GM12878 (cell line): ENCODE measurements around the gene PITPNM3. TPM values are rescaled to one million over a fixed set of nuclear protein-coding genes. Genes with fewer than 3 reads are reported as not detected.

Experiments used
- ATAC-seq: fragments of 200-7000 bp; cut with Tn5 transposase; 3 replicates; pipeline ENCODE4 v1.9.1; 2020; ENCODE audit warnings: mild to moderate bottlenecking, moderate library complexity
- BruUV-seq: library from RNA; stranded (reverse); fragments of 400-500 nt; replicated peaks from 2 replicates; lab custom pipeline; 2021; lab: Mats Ljungman, UMichigan
- CTCF ChIA-PET: fragments of 300-600 bp; sonication (Branson Sonifier 250); formaldehyde crosslinking; extraction: SDS; loops from one replicate; lab custom pipeline; 2021; ENCODE audit warnings: inconsistent platforms; lab: Yijun Ruan, JAX
- POLR2A ChIA-PET: fragments of 350-600 bp; formaldehyde crosslinking; extraction: SDS; loops from one replicate; lab custom pipeline; 2021; ENCODE audit warnings: inconsistent platforms; lab: Charles Lee
- RAD21 ChIA-PET: fragments of 300-600 bp; sonication (Branson Sonifier 250); formaldehyde crosslinking; loops from one replicate; lab custom pipeline; 2023; ENCODE audit warnings: antibody characterized with exemption; ENCODE audit not compliant: unreplicated experiment; lab: Charles Lee
- SMC1A ChIA-PET: fragments of 300-600 bp; sonication (Branson Sonifier 250); formaldehyde crosslinking; loops from one replicate; lab custom pipeline; 2023; ENCODE audit not compliant: unreplicated experiment, uncharacterized antibody; lab: Charles Lee
- DNase-seq: peaks from one replicate; pipeline ENCODE4 v3.0.0-alpha.2; 2011; ENCODE audit warnings: low read depth, low spot score
- FAIRE-seq: peaks from 3 replicates; lab custom pipeline; 2011; peaks lifted over from hg19 to GRCh38; lab: Jason Lieb, UNC
- H2AFZ ChIP-seq: 2 replicates; pipeline ENCODE4 v1.6.0; 2011; ENCODE audit warnings: low read depth, low read length, control low read depth; ENCODE audit not compliant: control insufficient read depth
- H3K27ac ChIP-seq: 2 replicates; pipeline ENCODE4 v1.5.1; 2011; ENCODE audit warnings: control low read depth; ENCODE audit not compliant: control insufficient read depth, insufficient read depth
- H3K27me3 ChIP-seq, 2 experiments: replicated peaks in 1 of 2; 2 replicates each; pipeline versions ENCODE4 v1.6.0 to v1.6.1; 2011; ENCODE audit warnings: low read length in 1 of 2; ENCODE audit not compliant: control insufficient read depth in 2 of 2, insufficient read depth in 2 of 2
- H3K36me3 ChIP-seq, 2 experiments: 2 replicates each; pipeline ENCODE4 v1.5.1; 2011; ENCODE audit warnings: low read length in 1 of 2; ENCODE audit not compliant: control insufficient read depth in 2 of 2, insufficient read depth in 2 of 2
- H3K4me1 ChIP-seq: 2 replicates; pipeline ENCODE4 v1.6.1; 2011; ENCODE audit warnings: mild to moderate bottlenecking, low read length, moderate library complexity, mixed read lengths; ENCODE audit not compliant: control insufficient read depth, insufficient read depth
- H3K4me2 ChIP-seq: 2 replicates; pipeline ENCODE4 v1.6.0; 2011; ENCODE audit warnings: control low read depth; ENCODE audit not compliant: control insufficient read depth, insufficient read depth
- H3K4me3 ChIP-seq: fragments of 200-600 bp; sonication (generic); 2 replicates; pipeline ENCODE4 v1.5.1; 2016
- H3K79me2 ChIP-seq: 2 replicates; pipeline ENCODE4 v1.6.0; 2011; ENCODE audit warnings: low read length; ENCODE audit not compliant: control insufficient read depth, insufficient read depth
- H3K9ac ChIP-seq: 2 replicates; pipeline ENCODE4 v1.8.0; 2011; ENCODE audit warnings: low read length, control low read depth, mixed read lengths; ENCODE audit not compliant: control insufficient read depth, insufficient read depth
- H3K9me3 ChIP-seq: replicated peaks from 3 replicates; pipeline ENCODE4 v1.5.1; 2011; ENCODE audit warnings: mild to moderate bottlenecking, low read length; ENCODE audit not compliant: control insufficient read depth, insufficient read depth
- H4K20me1 ChIP-seq: 2 replicates; pipeline ENCODE4 v1.6.0; 2011; ENCODE audit not compliant: control insufficient read depth, insufficient read depth
- ASH2L ChIP-seq: fragments of 300-600, 200-600 bp; sonication (generic); IDR thresholded peaks from 2 replicates; pipeline ENCODE4 v1.6.1; 2017; ENCODE audit warnings: low read depth, mild to moderate bottlenecking, borderline replicate concordance
- BHLHE40 ChIP-seq, 2 experiments: fragments of 450-650 bp in 1 of 2; IDR thresholded peaks; 2 replicates each; pipeline ENCODE4 v1.6.1; 2011 to 2017; ENCODE audit warnings: low read depth in 2 of 2, borderline replicate concordance in 1 of 2, improper control_type of control experiment in 1 of 2, low read length in 1 of 2, mild to moderate bottlenecking in 1 of 2
- CBFB ChIP-seq: IDR thresholded peaks from 2 replicates; pipeline ENCODE4 v1.6.1; 2016; ENCODE audit warnings: antibody characterized with exemption, low read depth
- CBX3 ChIP-seq: fragments of 200-600 bp; sonication (generic); IDR thresholded peaks from 2 replicates; pipeline ENCODE4 v1.6.1; 2016; ENCODE audit warnings: low read depth, borderline replicate concordance
- CHD2 ChIP-seq: IDR thresholded peaks from 2 replicates; pipeline ENCODE4 v1.6.1; 2011; ENCODE audit warnings: low read depth, low read length, improper control_type of control experiment, borderline replicate concordance
- MEF2A ChIP-seq: IDR thresholded peaks from 2 replicates; pipeline ENCODE4 v1.6.1; 2011; ENCODE audit warnings: low read depth, mild to moderate bottlenecking, low read length, moderate library complexity; ENCODE audit not compliant: insufficient read depth
- MYC ChIP-seq: IDR thresholded peaks from 2 replicates; pipeline ENCODE4 v1.6.1; 2011; ENCODE audit warnings: mild to moderate bottlenecking, low read length, moderate library complexity, inconsistent platforms; ENCODE audit not compliant: insufficient read depth, insufficient replicate concordance, insufficient read length, severe bottlenecking
- YY1 ChIP-seq: IDR thresholded peaks from 2 replicates; pipeline ENCODE4 v1.6.1; 2011; ENCODE audit warnings: low read depth, mild to moderate bottlenecking, low read length
- ZNF217 ChIP-seq: fragments of 450-650 bp; IDR thresholded peaks from 2 replicates; pipeline ENCODE4 v1.6.1; 2017; ENCODE audit warnings: antibody characterized with exemption, mild to moderate bottlenecking
- ZNF622 ChIP-seq: fragments of 450-650 bp; IDR thresholded peaks from 2 replicates; pipeline ENCODE4 v1.6.1; 2017; ENCODE audit warnings: mild to moderate bottlenecking, inconsistent platforms
- WGBS: methylation state at CpG from one replicate; pipeline ENCODE4 v1.1.6; 2016; ENCODE audit warnings: low lambda C conversion rate; ENCODE audit not compliant: insufficient replicate concordance, insufficient coverage; ENCODE audit errors: missing lambda C conversion rate; 5-methylcytosine and 5-hydroxymethylcytosine counted together
- in situ Hi-C: fragments of 300-500 bp; cut with MboI; formaldehyde crosslinking; loops from 9 replicates; pipeline ENCODE4 v1.14.3; 2018; ENCODE audit warnings: mixed read lengths
- intact Hi-C: fragments of 100-400 bp; cut with micrococcal nuclease; formaldehyde crosslinking; loops from one replicate; pipeline ENCODE4 v1.14.2; 2022; ENCODE audit not compliant: unreplicated experiment
- polyA plus RNA-seq, 11 experiments: library from polyadenylated mRNA; depleted of rRNA in 4 of 11; unstranded in 6 of 11; stranded (reverse) in 5 of 11; fragments of >200 nt; fragmentation: Nextera tagmentation in 4 of 11; fragmentation: Illumina TruSeq in 1 of 11; extraction: Ambion mirVana in 4 of 11; extraction: Trizol in 1 of 11; gene quantifications; 1 replicate in 1 of 11; 2 replicates in 10 of 11; pipeline versions ENCODE4 v1.2.1 to v1.2.3, GENCODE V29; 2011 to 2016; ENCODE audit warnings: inconsistent platforms in 2 of 11, missing spikeins in 2 of 11, low read depth in 1 of 11
- total RNA-seq, 4 experiments: library from RNA; depleted of rRNA in 3 of 4; stranded (reverse); fragments of >200 nt in 3 of 4; fragmentation: Illumina TruSeq in 1 of 4; extraction: Trizol in 1 of 4; gene quantifications; 2 replicates each; pipeline versions ENCODE4 v1.2.1 to v1.2.3, GENCODE V29; 2013 to 2021
- TF ChIP-seq, protein P1 (sequence below): IDR thresholded peaks from 2 replicates; pipeline ENCODE4 v1.6.1; 2012; ENCODE audit warnings: improper control_type of control experiment, low read depth, low read length; ENCODE audit not compliant: insufficient replicate concordance
- TF ChIP-seq, protein P2 (sequence below): IDR thresholded peaks from 2 replicates; pipeline ENCODE4 v1.6.1; 2011; ENCODE audit warnings: borderline replicate concordance, low read depth, mild to moderate bottlenecking, moderate library complexity, mixed read lengths, low read length; ENCODE audit not compliant: insufficient read depth; ENCODE audit errors: extremely low read length

The PITPNM3 gene
- total and polyA plus RNA-seq, 10 of the 15 experiments (the other 5 are each of a cell fraction or from before 2014, with no cell fraction given) = 0.02 to 0.49 (median 0.19) TPM; not detected in 1

DNA sequence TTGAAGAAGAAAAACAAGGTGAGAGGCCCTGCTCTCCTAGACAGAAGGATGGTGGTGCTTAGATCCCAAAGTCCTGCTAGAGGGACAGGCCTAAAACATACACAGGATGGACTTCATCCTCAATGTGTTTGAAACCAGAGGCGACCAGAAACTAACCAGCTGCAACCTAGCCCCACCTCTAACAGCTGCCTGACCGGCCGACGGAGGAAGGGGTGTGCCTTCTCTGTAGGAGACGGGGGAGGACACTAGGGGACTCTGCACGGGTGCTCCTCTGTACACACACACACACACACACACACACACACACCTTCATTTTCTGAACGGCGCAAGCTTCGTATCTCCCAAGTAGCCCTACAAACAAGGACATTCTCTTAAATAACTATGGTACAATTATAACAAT lies 24.3 kb upstream of the PITPNM3 start (continued):
- no peak for TF ChIP-seq BHLHE40 (IDR thresholded peaks at IDR 0.05; ENCODE audit: borderline replicate concordance in 1 of 2, low read depth in 2 of 2, low read length in 1 of 2)
- TF ChIP-seq, protein P1, sequence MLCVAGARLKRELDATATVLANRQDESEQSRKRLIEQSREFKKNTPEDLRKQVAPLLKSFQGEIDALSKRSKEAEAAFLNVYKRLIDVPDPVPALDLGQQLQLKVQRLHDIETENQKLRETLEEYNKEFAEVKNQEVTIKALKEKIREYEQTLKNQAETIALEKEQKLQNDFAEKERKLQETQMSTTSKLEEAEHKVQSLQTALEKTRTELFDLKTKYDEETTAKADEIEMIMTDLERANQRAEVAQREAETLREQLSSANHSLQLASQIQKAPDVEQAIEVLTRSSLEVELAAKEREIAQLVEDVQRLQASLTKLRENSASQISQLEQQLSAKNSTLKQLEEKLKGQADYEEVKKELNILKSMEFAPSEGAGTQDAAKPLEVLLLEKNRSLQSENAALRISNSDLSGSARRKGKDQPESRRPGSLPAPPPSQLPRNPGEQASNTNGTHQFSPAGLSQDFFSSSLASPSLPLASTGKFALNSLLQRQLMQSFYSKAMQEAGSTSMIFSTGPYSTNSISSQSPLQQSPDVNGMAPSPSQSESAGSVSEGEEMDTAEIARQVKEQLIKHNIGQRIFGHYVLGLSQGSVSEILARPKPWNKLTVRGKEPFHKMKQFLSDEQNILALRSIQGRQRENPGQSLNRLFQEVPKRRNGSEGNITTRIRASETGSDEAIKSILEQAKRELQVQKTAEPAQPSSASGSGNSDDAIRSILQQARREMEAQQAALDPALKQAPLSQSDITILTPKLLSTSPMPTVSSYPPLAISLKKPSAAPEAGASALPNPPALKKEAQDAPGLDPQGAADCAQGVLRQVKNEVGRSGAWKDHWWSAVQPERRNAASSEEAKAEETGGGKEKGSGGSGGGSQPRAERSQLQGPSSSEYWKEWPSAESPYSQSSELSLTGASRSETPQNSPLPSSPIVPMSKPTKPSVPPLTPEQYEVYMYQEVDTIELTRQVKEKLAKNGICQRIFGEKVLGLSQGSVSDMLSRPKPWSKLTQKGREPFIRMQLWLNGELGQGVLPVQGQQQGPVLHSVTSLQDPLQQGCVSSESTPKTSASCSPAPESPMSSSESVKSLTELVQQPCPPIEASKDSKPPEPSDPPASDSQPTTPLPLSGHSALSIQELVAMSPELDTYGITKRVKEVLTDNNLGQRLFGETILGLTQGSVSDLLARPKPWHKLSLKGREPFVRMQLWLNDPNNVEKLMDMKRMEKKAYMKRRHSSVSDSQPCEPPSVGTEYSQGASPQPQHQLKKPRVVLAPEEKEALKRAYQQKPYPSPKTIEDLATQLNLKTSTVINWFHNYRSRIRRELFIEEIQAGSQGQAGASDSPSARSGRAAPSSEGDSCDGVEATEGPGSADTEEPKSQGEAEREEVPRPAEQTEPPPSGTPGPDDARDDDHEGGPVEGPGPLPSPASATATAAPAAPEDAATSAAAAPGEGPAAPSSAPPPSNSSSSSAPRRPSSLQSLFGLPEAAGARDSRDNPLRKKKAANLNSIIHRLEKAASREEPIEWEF = no peak
- TF ChIP-seq YY1 = no peak
- no peak for TF ChIP-seq ASH2L
- TF ChIP-seq MYC = no peak

DNA sequence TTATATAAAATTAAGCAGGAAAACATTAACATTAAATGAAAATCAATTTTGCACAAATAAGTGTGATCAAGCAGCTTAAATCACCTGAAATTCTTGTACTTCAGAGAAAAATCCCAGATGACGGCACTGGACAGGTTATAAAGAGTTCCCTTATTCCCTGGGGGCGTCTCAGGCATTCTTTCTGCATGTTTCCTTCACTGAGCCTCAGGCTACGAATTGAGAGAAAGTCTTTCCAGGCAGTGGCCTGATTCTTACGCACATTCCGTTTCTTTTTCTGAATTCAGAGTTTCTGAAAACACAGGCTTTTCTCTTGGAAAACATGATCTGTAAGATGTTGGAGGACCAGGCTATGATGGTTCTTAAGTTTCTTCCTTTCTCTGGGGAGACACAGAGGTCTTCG lies 22.1 kb upstream of the PITPNM3 start:
- 76% methylated on average over 6 of the region's 6 CpGs for WGBS
- no peak overlapping the region for H3K9ac ChIP-seq
- ChIA-PET POLR2A (no interaction called here), SMC1A (no interaction called here), CTCF (interaction anchor here (0.6 kb wide), 1 partner anchor 65 kb away, joined by 4 read pairs; no protein-coding TSS in a partner anchor), RAD21 (no interaction called here)
- in situ Hi-C loops = no loop called here
- no TSS peak for BruUV-seq
- peaks cover 0 to 3% of the 10 kb centered on the region in 2 experiments; a peak in 1 of 4 replicates for H3K36me3 ChIP-seq
- H3K27me3 ChIP-seq = no peaks in the 10 kb centered on the region
- no peak overlapping the region for H2AFZ ChIP-seq
- intact Hi-C loops = no loop called here
- no peaks in the 10 kb centered on the region for H4K20me1 ChIP-seq
- H3K9me3 ChIP-seq = no peaks in the 10 kb centered on the region; the same call in 2 of the 3 replicates
- no peak overlapping the region for H3K4me3 ChIP-seq
- TF ChIP-seq ZNF217 (no peak), MEF2A (no peak), CHD2 (no peak), CBFB (no peak), ZNF622 (no peak), CBX3 (no peak)
- TF ChIP-seq, protein P2, sequence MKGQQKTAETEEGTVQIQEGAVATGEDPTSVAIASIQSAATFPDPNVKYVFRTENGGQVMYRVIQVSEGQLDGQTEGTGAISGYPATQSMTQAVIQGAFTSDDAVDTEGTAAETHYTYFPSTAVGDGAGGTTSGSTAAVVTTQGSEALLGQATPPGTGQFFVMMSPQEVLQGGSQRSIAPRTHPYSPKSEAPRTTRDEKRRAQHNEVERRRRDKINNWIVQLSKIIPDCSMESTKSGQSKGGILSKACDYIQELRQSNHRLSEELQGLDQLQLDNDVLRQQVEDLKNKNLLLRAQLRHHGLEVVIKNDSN = no peak
- H3K27ac ChIP-seq = no peak overlapping the region
- ATAC-seq (no peak), FAIRE-seq (no peak), DNase-seq (no peak)
- H3K79me2 ChIP-seq = no peaks in the 10 kb centered on the region
- H3K4me1 ChIP-seq = peaks cover 13% of the 10 kb centered on the region
- H3K4me2 ChIP-seq = no peak overlapping the region
